ENCODE results near the gene IBTK.

DNA sequence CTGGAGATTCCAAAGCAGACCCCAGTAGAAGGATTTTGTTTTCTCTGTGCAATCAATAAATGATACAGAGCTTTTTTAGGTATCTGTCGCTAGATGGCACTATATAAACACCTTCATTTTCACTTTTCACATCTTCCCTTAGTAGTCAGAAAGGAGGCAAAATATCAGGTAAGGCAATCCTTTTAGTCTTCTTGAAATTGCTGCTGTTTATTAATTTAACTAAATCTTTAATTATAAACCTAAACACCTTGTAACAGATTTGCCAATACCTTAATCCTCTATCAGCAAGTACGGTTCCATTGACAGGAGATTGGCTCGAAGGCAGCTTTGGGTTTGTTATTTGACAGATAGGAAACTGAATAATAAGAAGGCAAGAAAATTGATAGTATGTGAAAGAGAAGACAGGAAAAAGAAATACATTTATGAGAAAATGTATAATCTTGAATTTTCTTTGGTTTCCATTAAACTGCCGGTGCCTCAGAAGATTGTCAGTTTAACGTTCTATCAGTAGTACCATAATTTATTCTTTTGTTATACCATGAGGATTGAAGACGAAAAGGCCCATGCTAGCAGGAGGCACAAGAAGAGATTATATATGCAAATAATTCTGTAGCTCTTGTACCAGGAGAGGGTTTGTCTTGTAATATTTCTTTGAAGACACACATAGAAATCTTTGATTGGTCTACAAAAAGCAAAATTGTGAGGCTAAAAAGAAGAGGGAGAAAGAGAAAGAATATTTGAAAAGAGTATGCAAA is 23.5 kb upstream of the IBTK start:
- TF ChIP-seq, protein P1, sequence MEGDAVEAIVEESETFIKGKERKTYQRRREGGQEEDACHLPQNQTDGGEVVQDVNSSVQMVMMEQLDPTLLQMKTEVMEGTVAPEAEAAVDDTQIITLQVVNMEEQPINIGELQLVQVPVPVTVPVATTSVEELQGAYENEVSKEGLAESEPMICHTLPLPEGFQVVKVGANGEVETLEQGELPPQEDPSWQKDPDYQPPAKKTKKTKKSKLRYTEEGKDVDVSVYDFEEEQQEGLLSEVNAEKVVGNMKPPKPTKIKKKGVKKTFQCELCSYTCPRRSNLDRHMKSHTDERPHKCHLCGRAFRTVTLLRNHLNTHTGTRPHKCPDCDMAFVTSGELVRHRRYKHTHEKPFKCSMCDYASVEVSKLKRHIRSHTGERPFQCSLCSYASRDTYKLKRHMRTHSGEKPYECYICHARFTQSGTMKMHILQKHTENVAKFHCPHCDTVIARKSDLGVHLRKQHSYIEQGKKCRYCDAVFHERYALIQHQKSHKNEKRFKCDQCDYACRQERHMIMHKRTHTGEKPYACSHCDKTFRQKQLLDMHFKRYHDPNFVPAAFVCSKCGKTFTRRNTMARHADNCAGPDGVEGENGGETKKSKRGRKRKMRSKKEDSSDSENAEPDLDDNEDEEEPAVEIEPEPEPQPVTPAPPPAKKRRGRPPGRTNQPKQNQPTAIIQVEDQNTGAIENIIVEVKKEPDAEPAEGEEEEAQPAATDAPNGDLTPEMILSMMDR (IDR thresholded peaks at IDR 0.05) = peak; percentile 34 to 68 (median 58)
- TF ChIP-seq POLR2A (IDR thresholded peaks at IDR 0.05) = no peak
